HG03442 (cell line): ENCODE data around the gene FSCB.
"Not testable (repeated sequence)": the region's sequence is repeated elsewhere in the genome, so short reads cannot be mapped to it uniquely, and the experiment has no call there.

Experiments used
- ATAC-seq: cut with Tn5 transposase; IDR thresholded peaks from one replicate; pipeline ENCODE4 v1.9.1; 2021; ENCODE audit warnings: mild to moderate bottlenecking, moderate library complexity; ENCODE audit not compliant: unreplicated experiment

FSCB gene, protein sequence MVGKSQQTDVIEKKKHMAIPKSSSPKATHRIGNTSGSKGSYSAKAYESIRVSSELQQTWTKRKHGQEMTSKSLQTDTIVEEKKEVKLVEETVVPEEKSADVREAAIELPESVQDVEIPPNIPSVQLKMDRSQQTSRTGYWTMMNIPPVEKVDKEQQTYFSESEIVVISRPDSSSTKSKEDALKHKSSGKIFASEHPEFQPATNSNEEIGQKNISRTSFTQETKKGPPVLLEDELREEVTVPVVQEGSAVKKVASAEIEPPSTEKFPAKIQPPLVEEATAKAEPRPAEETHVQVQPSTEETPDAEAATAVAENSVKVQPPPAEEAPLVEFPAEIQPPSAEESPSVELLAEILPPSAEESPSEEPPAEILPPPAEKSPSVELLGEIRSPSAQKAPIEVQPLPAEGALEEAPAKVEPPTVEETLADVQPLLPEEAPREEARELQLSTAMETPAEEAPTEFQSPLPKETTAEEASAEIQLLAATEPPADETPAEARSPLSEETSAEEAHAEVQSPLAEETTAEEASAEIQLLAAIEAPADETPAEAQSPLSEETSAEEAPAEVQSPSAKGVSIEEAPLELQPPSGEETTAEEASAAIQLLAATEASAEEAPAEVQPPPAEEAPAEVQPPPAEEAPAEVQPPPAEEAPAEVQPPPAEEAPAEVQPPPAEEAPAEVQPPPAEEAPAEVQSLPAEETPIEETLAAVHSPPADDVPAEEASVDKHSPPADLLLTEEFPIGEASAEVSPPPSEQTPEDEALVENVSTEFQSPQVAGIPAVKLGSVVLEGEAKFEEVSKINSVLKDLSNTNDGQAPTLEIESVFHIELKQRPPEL

GRCh38 chr14:44507183-44507582 is at the start of gene FSCB:
FSCB (minus strand) TSS chr14:44507283; CDS start chr14:44506987, 296 bp downstream.
- ATAC-seq = no peak

DNA sequence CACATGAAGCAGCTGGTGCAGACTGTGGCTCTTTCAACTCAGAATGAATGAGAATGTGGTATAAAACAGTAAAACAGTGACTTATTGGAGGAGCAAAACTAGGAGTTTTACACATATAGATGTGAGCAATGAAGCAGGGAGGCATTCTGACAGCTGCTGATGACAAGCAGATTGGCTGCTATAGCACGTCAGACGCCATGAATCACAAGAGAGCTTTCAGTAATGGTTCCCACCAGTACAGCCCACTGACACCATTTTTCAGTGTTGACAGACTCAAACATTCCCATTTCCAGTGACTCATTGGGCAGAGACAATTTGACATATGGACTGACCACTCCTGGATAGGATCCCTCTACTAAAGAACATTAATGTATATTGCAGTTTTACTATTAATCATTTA is 24.6 kb upstream of the FSCB start:
- ATAC-seq = no peak

DNA sequence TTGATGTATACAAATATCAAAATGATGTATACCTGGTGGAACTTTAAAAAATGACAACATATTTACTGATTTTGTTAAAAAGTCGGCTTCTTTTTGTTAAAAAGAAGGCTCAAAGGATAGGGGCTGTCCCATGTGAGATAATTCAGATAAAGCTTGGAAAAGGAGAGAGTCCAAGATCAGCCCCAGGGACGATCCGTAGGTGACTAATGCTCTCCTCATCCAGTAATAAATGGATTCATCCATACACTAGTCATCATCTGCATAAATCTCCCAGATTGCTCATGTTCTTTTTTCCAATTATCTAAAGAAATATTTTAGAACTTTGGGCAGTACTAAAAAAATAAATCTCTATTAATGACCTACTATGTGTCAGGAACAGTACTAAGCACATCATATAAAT is 23.4 kb upstream of the FSCB start:
- ATAC-seq = no peak

GRCh38 chr14:44529026-44529425 is 21.9 kb upstream of the FSCB start:
- no peak for ATAC-seq

GRCh38 chr14:44528180-44528579 is 21.1 kb upstream of the FSCB start:
- no peak for ATAC-seq

DNA sequence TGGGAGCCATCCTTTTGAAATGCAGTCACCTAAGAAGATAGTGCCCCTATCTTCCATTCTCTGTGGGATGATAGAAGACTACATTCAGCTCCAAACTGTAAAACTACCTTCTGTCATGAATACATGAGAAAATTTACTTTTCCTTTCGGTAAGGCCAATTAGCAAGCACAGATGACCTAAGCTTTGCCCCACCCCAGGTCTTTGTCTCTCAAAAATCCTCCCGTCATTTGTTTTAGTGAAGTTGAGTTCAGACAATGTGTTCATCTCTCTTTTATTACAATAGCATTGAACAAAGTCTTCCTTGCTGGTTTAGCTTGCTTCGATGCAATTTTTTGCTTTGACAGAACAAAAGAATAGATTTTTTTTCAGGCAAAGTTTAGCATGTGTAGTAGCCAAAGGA is 18.2 kb upstream of the FSCB start:
- ATAC-seq = no peak

GRCh38 chr14:44515668-44516067 is 8.6 kb upstream of the FSCB start:
- ATAC-seq = not testable (repeated sequence)

DNA sequence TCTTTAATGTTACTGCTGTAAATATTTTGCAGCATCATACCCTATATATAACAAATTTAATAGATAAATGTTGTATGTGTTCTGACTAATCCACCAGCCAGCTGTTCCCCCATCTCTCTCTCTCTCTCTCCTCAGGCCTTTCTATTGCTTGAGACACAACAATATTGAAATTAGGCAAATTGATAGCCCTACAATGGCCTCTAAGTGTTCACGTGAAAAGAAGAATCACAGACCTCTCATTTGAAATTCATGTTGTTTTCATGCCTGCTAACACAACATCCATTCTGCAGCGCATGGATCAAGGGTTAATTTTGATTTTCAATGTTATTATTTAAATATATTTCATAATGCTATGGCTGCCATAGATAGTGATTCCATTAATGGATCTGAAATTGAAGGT is 1.8 kb upstream of the FSCB start:
- no peak for ATAC-seq

GRCh38 chr14:44505588-44505987 is 1.5 kb downstream of the FSCB start:
- ATAC-seq = no peak

GRCh38 chr14:44497148-44497547 is 9.9 kb downstream of the FSCB start:
- ATAC-seq = no peak

GRCh38 chr14:44494137-44494536 is 12.9 kb downstream of the FSCB start:
- no peak for ATAC-seq

GRCh38 chr14:44490966-44491365 is 16.1 kb downstream of the FSCB start:
- no peak for ATAC-seq

- no peak for ATAC-seq
Observed at GRCh38 chr14:44477953-44478352, 29.1 kb downstream of the FSCB start.

DNA sequence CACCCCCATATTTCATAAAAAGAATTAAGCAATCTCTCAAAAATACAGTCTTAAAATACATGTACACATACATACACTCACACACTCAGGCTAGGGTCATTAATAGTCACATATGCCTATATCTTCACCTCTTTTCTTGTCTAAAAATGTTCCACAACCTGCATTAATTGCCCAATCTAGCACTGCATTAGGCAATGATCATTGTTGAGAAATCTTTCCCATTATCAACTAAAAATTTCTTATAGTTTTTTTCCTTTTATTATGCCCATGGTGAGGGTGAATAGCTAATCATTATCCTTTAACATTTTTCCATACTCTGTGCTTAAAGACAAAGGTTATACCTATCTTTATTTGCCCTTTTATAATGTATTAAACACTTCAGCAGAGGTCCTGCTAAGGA is 38.3 kb downstream of the FSCB start:
- no peak for ATAC-seq

GRCh38 chr14:44463356-44464004 is 43.6 kb downstream of the FSCB start:
- ATAC-seq = no peak

DNA sequence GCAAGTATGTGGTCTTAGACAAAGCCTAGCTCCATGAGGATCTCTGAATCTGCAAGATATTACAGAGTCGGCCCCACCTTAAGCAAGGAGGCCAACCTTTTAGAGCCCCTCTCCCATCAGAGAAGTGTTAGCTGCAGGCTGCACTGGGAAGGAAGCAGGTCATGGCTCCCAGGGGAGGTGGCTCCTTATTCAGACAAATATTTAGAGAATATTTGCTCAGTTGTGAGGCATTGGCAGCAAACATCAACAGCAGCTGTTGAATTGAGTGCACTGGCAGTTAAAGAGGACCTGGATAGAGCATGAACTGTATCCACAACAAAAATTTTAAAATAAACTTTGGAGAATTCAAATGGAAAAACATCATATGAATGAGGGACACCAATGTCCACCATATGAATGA is 44.7 kb downstream of the FSCB start:
- no peak for ATAC-seq

DNA sequence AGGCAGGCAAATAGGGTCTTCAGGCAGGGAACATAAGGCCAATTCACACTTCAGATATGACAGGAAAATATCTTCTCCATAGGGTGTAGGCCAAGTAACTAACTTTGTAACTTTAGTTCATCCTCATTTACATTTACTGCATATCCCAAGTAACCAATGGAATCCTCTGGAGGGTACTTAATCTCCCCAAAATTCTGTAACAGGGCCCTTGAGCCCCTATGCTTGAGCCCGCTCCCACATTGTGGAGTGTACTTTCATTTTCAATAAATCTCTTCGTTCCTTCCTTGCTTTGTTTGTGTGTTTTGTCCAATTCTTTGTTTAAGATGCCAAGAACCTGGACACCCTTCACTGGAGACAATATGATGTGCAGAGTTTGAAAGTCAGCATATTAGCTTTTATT is 45.3 kb downstream of the FSCB start:
- ATAC-seq = no peak
